ENCODE results near the gene SIRT2. TPM values are rescaled to one million over a fixed set of nuclear protein-coding genes. Genes with fewer than 3 reads are reported as not detected.

SIRT2 gene
- total RNA-seq, 1 experiment from 2014 or later: 19.5 TPM

- no peak overlapping the region for H2AFZ ChIP-seq (ENCODE audit: low read length)
- H3K9me2 ChIP-seq (replicated peaks; ENCODE audit: insufficient read depth, low read length): no peaks in the 10 kb centered on the region
- H3K4me3 ChIP-seq (ENCODE audit: low read length): peak overlapping the region; percentile 66; the same call in 1 of the 2 replicates
- H3K4me2 ChIP-seq (ENCODE audit: low read depth, low read length, poor library complexity, severe bottlenecking): peak overlapping the region; percentile 77
- peaks cover 24% of the 10 kb centered on the region for H3K4me1 ChIP-seq (ENCODE audit: low read length)
- H3K27me3 ChIP-seq (ENCODE audit: low read length): no peaks in the 10 kb centered on the region
- no peak for DNase-seq
- no peaks in the 10 kb centered on the region; the same call in 1 of the 2 replicates for H3K36me3 ChIP-seq (ENCODE audit: insufficient read depth, low read length)
- H4K20me1 ChIP-seq (ENCODE audit: insufficient read depth, low read depth, low read length): no peaks in the 10 kb centered on the region
- H3K9ac ChIP-seq (ENCODE audit: low read length): peak overlapping the region; percentile 61
- no peaks in the 10 kb centered on the region; the same call in 1 of the 2 replicates for H3K79me2 ChIP-seq (ENCODE audit: low read length)
- no peak overlapping the region for H3K27ac ChIP-seq (ENCODE audit: low read length)
- no peaks in the 10 kb centered on the region for H3K9me3 ChIP-seq (ENCODE audit: low read length)
These were observed 28.8 kb downstream of the SIRT2 start for GRCh38 chr19:38870612-38871011.

DNA sequence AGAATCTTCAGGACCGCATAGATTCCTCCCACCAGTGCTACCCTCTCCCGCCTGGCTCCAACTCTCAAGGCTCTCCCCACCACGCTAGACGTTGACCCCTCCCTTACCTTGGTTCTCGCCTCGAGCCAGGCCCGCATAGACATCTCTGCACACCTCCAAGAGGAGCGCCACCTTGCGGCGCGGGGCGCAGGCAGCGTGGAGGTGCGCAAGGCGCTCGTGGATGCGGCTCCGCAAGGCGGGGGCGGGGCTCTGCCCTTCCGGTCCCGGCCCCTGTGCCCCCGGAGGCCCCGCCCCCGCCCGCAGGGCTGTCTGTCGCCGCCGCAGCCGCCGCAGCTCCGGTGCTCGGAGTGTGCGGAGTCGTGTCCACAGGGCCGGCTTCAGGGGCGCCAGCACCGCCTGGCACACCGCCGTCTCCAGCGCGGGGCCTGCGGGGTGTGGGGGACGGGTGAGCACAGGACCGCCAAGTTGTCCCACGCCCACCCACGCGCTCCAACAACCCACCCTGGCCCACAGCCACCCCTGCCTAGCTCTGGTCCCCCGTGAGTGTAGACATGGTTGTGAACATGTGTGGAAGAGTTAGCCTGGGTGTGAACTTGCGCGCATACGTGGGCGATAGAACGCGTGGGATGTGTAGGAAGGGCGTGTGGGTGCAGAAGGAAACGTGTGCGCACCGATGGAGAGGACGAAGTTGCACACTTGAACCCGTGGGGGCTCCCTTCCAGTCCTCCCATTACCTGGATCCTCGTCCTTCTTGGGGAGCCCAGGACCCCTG is 29.4 kb downstream of the SIRT2 start:
- Histone ChIP-seq H3K79me2 (ENCODE audit: low read length) (no peaks in the 10 kb centered on the region; the same call in 1 of the 2 replicates), H3K4me2 (ENCODE audit: low read depth, low read length, poor library complexity, severe bottlenecking) (peak overlapping the region; percentile 77), H3K4me3 (ENCODE audit: low read length) (peak overlapping the region; percentile 66; the same call in 1 of the 2 replicates), H3K4me1 (ENCODE audit: low read length) (peaks cover 30% of the 10 kb centered on the region), H4K20me1 (ENCODE audit: insufficient read depth, low read depth, low read length) (no peaks in the 10 kb centered on the region), H3K9me2 (replicated peaks; ENCODE audit: insufficient read depth, low read length) (no peaks in the 10 kb centered on the region), H3K27me3 (ENCODE audit: low read length) (no peaks in the 10 kb centered on the region), H3K36me3 (ENCODE audit: insufficient read depth, low read length) (no peaks in the 10 kb centered on the region; the same call in 1 of the 2 replicates), H3K9ac (ENCODE audit: low read length) (peak overlapping the region; percentile 74), H3K27ac (ENCODE audit: low read length) (no peak overlapping the region), H3K9me3 (ENCODE audit: low read length) (no peaks in the 10 kb centered on the region), H2AFZ (ENCODE audit: low read length) (peak overlapping the region; percentile 41; the same call in 1 of the 2 replicates)
- peak; percentile 95 for DNase-seq

DNA sequence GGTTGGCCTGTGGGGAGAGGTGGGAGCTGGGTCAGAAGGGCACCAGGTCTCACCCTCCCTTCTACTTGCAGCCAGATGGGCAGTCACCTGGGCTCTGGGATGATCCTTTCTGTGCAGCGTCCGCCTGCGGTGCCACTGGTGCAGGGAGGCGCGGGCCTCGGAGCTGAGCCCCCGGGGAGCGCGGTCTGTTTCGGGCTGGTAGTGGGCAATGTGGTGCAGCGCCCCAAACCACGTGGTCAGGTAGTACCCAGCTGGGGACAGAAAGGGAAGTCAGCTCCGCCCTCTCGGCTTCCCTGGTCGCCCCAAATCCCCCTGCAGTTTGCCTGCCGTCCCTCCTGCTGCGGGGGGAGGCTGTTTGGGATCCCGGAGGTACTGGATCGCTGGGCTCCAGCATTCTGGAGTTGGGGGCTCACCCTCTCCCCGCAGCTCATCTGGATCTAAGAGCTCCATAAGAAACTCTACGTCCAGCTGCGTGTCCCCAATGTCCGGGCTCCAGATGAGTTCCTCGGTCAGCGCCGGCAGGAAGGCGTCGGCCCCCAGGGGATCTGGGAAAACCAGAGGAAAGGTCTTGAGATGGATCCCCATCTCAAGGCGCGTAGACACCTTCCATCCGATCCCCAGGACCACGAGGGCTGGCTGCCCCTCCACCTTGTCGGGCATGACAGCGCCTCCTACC is 30.1 kb downstream of the SIRT2 start:
- Histone ChIP-seq H3K9me3 (ENCODE audit: low read length) (no peaks in the 10 kb centered on the region), H3K4me3 (ENCODE audit: low read length) (peak overlapping the region; percentile 66; the same call in 1 of the 2 replicates), H3K9me2 (replicated peaks; ENCODE audit: insufficient read depth, low read length) (no peaks in the 10 kb centered on the region), H3K27ac (ENCODE audit: low read length) (no peak overlapping the region), H3K27me3 (ENCODE audit: low read length) (no peaks in the 10 kb centered on the region), H3K4me1 (ENCODE audit: low read length) (peaks cover 37% of the 10 kb centered on the region), H4K20me1 (ENCODE audit: insufficient read depth, low read depth, low read length) (no peaks in the 10 kb centered on the region), H3K4me2 (ENCODE audit: low read depth, low read length, poor library complexity, severe bottlenecking) (peak overlapping the region; percentile 77), H3K9ac (ENCODE audit: low read length) (peak overlapping the region; percentile 74), H2AFZ (ENCODE audit: low read length) (peak overlapping the region; percentile 41; the same call in 1 of the 2 replicates), H3K79me2 (ENCODE audit: low read length) (no peaks in the 10 kb centered on the region; the same call in 1 of the 2 replicates), H3K36me3 (ENCODE audit: insufficient read depth, low read length) (no peaks in the 10 kb centered on the region; the same call in 1 of the 2 replicates)
- no peak for DNase-seq

GRCh38 chr19:38868551-38868950 is 30.9 kb downstream of the SIRT2 start:
- DNase-seq: no peak
- H3K27ac ChIP-seq (ENCODE audit: low read length): no peak overlapping the region
- peaks cover 38% of the 10 kb centered on the region for H3K4me1 ChIP-seq (ENCODE audit: low read length)
- H3K36me3 ChIP-seq (ENCODE audit: insufficient read depth, low read length): no peaks in the 10 kb centered on the region; the same call in 1 of the 2 replicates
- no peak overlapping the region for H2AFZ ChIP-seq (ENCODE audit: low read length)
- no peaks in the 10 kb centered on the region for H3K9me3 ChIP-seq (ENCODE audit: low read length)
- no peaks in the 10 kb centered on the region; the same call in 1 of the 2 replicates for H3K79me2 ChIP-seq (ENCODE audit: low read length)
- no peak overlapping the region for H3K9ac ChIP-seq (ENCODE audit: low read length)
- no peaks in the 10 kb centered on the region for H3K9me2 ChIP-seq (replicated peaks; ENCODE audit: insufficient read depth, low read length)
- no peaks in the 10 kb centered on the region for H4K20me1 ChIP-seq (ENCODE audit: insufficient read depth, low read depth, low read length)
- peak overlapping the region; percentile 77 for H3K4me2 ChIP-seq (ENCODE audit: low read depth, low read length, poor library complexity, severe bottlenecking)
- H3K27me3 ChIP-seq (ENCODE audit: low read length): no peaks in the 10 kb centered on the region
- peak overlapping the region; percentile 66; the same call in 1 of the 2 replicates for H3K4me3 ChIP-seq (ENCODE audit: low read length)

DNA sequence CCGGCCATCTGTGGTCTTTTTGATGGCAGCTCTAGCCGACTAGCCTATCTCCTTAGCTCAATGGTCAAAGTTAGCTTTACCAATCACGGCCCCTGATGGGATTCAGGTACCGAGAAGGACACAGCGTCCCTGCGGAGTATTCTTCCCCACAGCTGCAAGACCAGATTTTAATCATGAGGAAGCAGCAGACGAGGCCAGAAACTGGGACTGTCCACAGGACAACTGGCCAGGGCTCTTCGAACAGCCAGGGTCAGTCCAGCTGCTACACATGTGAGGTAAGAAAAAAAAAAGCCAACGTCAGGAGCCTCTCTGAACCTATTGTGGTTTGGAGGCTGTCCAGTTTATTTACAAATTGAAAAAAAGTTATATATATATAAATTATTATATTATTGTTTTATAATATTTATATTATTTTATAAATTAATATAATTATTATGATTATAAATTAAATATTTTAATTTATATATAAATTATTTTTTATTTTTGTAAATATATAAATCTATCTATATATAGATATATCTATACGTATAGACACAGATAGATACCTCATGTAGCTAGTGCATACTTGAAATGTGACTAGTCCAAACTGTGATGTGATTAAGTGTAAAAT is 32.1 kb downstream of the SIRT2 start:
- H3K4me2 ChIP-seq (ENCODE audit: low read depth, low read length, poor library complexity, severe bottlenecking): no peak overlapping the region
- no peaks in the 10 kb centered on the region for H3K9me2 ChIP-seq (replicated peaks; ENCODE audit: insufficient read depth, low read length)
- no peak overlapping the region for H3K27ac ChIP-seq (ENCODE audit: low read length)
- no peaks in the 10 kb centered on the region; the same call in 1 of the 2 replicates for H3K79me2 ChIP-seq (ENCODE audit: low read length)
- H3K27me3 ChIP-seq (ENCODE audit: low read length): no peaks in the 10 kb centered on the region
- H3K4me1 ChIP-seq (ENCODE audit: low read length): peaks cover 38% of the 10 kb centered on the region
- H3K9ac ChIP-seq (ENCODE audit: low read length): no peak overlapping the region
- H3K4me3 ChIP-seq (ENCODE audit: low read length): no peak overlapping the region
- H3K9me3 ChIP-seq (ENCODE audit: low read length): no peaks in the 10 kb centered on the region
- no peaks in the 10 kb centered on the region for H4K20me1 ChIP-seq (ENCODE audit: insufficient read depth, low read depth, low read length)
- no peak overlapping the region for H2AFZ ChIP-seq (ENCODE audit: low read length)
- H3K36me3 ChIP-seq (ENCODE audit: insufficient read depth, low read length): no peaks in the 10 kb centered on the region
- DNase-seq: no peak

DNA sequence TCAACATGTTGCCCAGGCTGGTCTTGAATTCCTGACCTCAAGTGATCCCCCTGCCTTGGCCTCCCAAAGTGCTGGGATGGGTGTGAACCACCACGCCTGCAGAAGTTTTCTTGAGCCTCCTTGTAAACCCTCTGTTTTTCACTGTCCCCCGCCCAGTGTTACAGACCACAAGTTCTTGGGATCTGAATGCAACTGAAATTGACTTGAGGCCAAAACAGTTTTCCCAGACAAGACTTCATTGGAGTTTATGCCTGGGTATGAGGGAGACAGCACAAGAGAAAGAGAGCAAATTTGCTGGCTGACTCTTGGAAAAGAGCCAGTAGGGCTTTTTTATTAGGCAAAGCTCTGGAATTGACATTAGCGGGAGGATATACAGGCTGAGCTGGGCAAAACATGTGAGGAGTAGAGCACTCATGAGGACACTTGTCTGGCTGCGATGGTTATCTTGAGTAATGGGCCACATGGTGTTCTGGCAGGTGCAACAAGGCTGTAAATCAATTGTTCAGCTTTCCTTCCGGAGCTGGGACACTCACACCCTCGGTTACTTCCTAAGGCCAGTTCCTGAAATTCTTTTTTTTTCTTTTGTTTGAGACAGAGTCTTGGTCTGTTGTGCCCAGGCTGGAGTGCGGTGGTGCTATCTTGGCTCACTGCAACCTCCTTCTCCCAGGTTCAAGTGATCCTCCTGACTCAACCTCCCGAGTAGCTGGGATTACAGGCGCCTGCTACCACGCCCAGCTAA is 36.9 kb downstream of the SIRT2 start:
- no peaks in the 10 kb centered on the region for H3K79me2 ChIP-seq (ENCODE audit: low read length)
- H3K4me1 ChIP-seq (ENCODE audit: low read length): peaks cover 47% of the 10 kb centered on the region
- no peak overlapping the region for H3K4me3 ChIP-seq (ENCODE audit: low read length)
- no peaks in the 10 kb centered on the region for H3K9me3 ChIP-seq (ENCODE audit: low read length)
- no peak overlapping the region for H2AFZ ChIP-seq (ENCODE audit: low read length)
- H3K27ac ChIP-seq (ENCODE audit: low read length): no peak overlapping the region
- no peaks in the 10 kb centered on the region for H3K36me3 ChIP-seq (ENCODE audit: insufficient read depth, low read length)
- no peaks in the 10 kb centered on the region for H3K27me3 ChIP-seq (ENCODE audit: low read length)
- H4K20me1 ChIP-seq (ENCODE audit: insufficient read depth, low read depth, low read length): no peaks in the 10 kb centered on the region
- H3K4me2 ChIP-seq (ENCODE audit: low read depth, low read length, poor library complexity, severe bottlenecking): no peak overlapping the region
- no peak for DNase-seq
- H3K9me2 ChIP-seq (replicated peaks; ENCODE audit: insufficient read depth, low read length): no peaks in the 10 kb centered on the region
- no peak overlapping the region for H3K9ac ChIP-seq (ENCODE audit: low read length)

DNA sequence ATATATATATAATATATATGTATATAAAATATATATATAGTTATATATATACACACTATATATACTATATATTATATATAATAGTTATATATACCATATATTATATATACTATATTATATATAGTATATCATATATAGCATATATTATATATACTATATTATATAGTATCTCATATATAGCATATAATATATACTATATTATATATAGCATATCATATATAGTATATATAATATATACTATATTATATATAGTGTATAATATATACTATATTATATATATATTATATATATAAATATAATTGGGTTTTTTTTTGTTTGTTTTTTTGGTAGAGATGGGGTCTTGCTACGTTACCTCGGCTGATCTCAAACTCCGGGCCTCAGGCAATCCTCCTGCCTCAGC is 38.0 kb downstream of the SIRT2 start:
- no peak overlapping the region for H3K4me3 ChIP-seq (ENCODE audit: low read length)
- H2AFZ ChIP-seq (ENCODE audit: low read length): no peak overlapping the region
- peak overlapping the region; percentile 62 for H3K4me2 ChIP-seq (ENCODE audit: low read depth, low read length, poor library complexity, severe bottlenecking)
- H3K9ac ChIP-seq (ENCODE audit: low read length): no peak overlapping the region
- H3K9me3 ChIP-seq (ENCODE audit: low read length): no peaks in the 10 kb centered on the region
- no peaks in the 10 kb centered on the region for H3K27me3 ChIP-seq (ENCODE audit: low read length)
- H3K9me2 ChIP-seq (replicated peaks; ENCODE audit: insufficient read depth, low read length): no peaks in the 10 kb centered on the region
- no peaks in the 10 kb centered on the region for H4K20me1 ChIP-seq (ENCODE audit: insufficient read depth, low read depth, low read length)
- H3K27ac ChIP-seq (ENCODE audit: low read length): no peak overlapping the region
- no peak for DNase-seq
- H3K4me1 ChIP-seq (ENCODE audit: low read length): peaks cover 58% of the 10 kb centered on the region
- H3K79me2 ChIP-seq (ENCODE audit: low read length): no peaks in the 10 kb centered on the region
- no peaks in the 10 kb centered on the region for H3K36me3 ChIP-seq (ENCODE audit: insufficient read depth, low read length)
